ENCODE data around the gene CEBPA.

Gene CEBPA

DNA sequence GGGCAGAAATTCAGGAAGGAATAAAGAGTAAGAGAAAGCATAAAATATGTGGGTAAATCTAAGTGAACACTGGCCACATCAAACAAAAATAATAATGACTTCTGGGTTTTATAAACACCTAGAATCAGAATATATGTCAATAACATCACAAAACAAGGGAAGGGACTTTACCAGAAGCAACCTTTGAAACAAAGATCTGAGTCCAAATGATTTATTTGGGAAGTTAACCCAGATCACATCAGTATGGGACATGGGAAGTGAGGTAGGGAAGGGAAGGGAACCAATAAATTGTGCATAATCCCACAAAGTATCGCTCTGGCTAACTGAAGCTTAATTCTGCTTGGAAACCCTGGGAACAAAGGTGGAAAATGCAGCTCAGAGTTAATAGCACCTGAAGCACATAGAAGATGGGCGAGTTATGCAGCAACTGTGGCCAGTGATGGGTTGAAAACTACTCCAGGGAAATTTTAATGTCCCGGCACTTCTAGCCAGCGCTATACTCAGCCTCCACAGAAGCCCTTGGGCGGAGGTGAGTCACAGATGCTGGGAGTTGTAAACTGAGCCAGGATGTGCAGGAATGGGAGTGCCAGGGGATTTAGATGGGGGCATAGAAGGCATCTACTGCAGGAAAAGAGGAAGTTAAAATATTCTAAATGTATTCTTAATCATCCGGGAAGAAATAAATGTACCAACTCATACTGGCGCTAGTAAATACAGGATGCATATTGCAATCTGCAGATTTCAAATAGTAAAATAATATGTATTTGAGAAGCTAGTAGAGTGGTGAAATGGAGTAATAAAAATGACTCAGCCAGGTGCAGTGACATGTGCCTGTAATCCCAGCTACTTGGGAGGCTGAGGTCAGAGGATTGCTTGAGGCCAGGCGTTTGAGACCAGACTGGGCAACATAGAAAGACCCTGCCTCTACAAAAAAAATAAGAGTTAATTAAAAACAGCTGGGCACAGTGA, 37.0 kb upstream of the CEBPA start:
- no peak for DNase-seq (ENCODE audit: low read depth)
- H3K4me3 ChIP-seq (ENCODE audit: control insufficient read depth, low read depth, low read length): no peak overlapping the region
- TF ChIP-seq, protein P1, sequence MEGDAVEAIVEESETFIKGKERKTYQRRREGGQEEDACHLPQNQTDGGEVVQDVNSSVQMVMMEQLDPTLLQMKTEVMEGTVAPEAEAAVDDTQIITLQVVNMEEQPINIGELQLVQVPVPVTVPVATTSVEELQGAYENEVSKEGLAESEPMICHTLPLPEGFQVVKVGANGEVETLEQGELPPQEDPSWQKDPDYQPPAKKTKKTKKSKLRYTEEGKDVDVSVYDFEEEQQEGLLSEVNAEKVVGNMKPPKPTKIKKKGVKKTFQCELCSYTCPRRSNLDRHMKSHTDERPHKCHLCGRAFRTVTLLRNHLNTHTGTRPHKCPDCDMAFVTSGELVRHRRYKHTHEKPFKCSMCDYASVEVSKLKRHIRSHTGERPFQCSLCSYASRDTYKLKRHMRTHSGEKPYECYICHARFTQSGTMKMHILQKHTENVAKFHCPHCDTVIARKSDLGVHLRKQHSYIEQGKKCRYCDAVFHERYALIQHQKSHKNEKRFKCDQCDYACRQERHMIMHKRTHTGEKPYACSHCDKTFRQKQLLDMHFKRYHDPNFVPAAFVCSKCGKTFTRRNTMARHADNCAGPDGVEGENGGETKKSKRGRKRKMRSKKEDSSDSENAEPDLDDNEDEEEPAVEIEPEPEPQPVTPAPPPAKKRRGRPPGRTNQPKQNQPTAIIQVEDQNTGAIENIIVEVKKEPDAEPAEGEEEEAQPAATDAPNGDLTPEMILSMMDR (conservative IDR thresholded peaks at IDR 0.05; ENCODE audit: control insufficient read depth, insufficient read depth, low read depth, low read length): no peak

DNA sequence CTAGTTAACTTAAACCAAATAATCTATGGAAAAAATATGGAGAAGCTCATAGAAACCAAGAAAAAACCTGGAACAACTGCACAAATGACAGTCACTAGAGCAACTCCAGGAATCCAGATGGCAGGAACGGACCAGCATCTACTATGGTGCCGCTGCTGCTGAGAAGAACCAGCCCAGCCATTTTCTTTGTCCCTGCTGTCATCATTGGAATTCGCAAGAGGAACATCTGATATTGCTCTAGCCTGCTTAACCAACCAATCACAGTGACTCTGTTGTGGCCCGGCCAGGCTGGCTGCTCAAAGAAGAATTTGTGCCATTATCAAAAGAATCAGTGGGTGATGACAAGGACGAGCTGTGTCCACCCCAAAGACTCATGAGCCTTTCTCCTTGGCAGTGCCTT, 33.1 kb upstream of the CEBPA start:
- no peak overlapping the region for H3K4me3 ChIP-seq (ENCODE audit: control insufficient read depth, low read depth, low read length)
- DNase-seq (ENCODE audit: low read depth): no peak
- TF ChIP-seq, protein P1 (conservative IDR thresholded peaks at IDR 0.05; ENCODE audit: control insufficient read depth, insufficient read depth, low read depth, low read length): no peak

DNA sequence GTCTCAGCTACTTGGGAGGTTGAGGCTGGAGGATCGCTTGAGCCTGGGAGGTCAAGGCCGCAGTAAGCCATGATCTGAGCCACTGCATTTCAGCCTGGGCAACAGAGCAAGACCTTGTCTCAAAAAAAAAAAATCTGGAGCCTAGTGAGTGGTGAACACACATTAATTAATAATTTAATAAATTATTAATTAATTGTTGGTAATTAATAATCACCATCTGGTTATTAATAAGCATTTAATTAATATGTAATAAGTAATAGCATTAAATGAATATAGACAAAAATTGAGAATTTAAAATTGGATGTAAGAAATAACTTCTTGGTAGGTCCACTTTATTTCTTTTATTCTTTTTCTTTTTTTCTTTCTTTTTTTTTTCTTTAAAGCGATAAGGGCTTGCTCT, 31.9 kb upstream of the CEBPA start:
- no peak for DNase-seq (ENCODE audit: low read depth)
- TF ChIP-seq, protein P1 (conservative IDR thresholded peaks at IDR 0.05; ENCODE audit: control insufficient read depth, insufficient read depth, low read depth, low read length): no peak
- no peak overlapping the region for H3K4me3 ChIP-seq (ENCODE audit: control insufficient read depth, low read depth, low read length)

DNA sequence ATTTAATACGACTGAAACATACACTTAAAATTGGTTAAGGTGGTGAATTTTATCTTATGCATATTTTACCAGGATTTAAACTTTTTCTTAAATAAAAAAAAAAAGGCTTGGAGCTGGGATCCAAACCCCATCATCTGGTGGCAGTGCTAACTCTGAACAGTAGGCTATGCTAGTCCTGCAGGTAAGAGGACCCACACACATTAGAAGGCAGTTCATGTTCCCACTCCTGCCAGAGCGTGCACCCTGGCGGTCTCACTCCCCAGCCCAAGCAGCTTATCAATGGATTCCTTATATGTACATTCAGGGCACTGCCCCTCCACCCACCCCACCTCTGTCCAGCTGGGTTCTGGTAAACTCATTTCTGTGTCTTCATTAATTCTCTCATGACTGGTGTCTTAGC, 31.3 kb upstream of the CEBPA start:
- TF ChIP-seq, protein P1 (conservative IDR thresholded peaks at IDR 0.05; ENCODE audit: control insufficient read depth, insufficient read depth, low read depth, low read length): no peak
- no peak for DNase-seq (ENCODE audit: low read depth)
- H3K4me3 ChIP-seq (ENCODE audit: control insufficient read depth, low read depth, low read length): no peak overlapping the region

DNA sequence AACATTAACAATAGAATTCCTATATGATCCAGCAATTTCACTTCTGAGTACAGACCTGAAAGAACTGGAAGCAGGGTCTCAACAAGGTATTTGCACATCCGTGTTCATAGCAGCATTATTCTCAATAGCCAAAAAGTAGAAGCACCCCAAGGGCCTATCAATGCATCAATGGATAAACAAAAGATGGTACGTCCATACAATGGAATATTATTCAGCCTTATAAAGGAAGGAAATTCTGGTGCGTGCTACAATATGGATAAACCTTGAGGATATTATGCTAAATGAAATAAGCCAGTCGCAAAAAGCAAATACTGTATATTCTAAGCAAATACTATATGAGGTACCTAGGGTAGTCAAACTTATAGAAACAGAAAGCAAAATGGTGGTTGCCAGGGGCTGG, 30.8 kb upstream of the CEBPA start:
- H3K4me3 ChIP-seq (ENCODE audit: control insufficient read depth, low read depth, low read length): no peak overlapping the region
- TF ChIP-seq, protein P1 (conservative IDR thresholded peaks at IDR 0.05; ENCODE audit: control insufficient read depth, insufficient read depth, low read depth, low read length): no peak
- DNase-seq (ENCODE audit: low read depth): no peak

DNA sequence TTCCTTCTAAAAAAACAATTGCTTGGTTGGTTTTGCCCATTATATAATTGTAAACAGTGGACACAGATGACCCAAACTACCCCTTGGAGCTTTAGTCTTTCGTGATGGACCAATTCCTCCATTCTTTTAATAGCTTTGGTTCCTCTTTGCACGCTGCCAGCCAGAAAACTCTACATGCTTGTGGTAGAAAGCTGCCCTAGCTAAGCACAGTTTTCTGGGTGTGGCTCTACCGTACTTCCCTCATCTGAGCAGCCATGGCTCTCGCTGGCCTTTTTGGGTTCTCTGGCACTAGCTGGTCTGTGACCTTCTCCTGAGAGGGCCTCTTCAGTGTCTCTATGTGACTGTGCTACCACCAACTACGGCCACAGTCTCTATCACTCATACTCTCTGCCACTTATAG, 29.9 kb upstream of the CEBPA start:
- TF ChIP-seq, protein P1 (conservative IDR thresholded peaks at IDR 0.05; ENCODE audit: control insufficient read depth, insufficient read depth, low read depth, low read length): no peak
- no peak overlapping the region for H3K4me3 ChIP-seq (ENCODE audit: control insufficient read depth, low read depth, low read length)
- DNase-seq (ENCODE audit: low read depth): no peak

Measured in fibroblast of mammary gland (primary cell).